ENCODE measurements around the gene ARHGAP42. TPM values are rescaled to one million over a fixed set of nuclear protein-coding genes. Genes with fewer than 3 reads are reported as not detected.

Gene ARHGAP42
- total and polyA plus RNA-seq, 10 of the 15 experiments (the other 5 are each of a cell fraction or from before 2014, with no cell fraction given) = 1.8 to 6.3 (median 3.2) TPM

DNA sequence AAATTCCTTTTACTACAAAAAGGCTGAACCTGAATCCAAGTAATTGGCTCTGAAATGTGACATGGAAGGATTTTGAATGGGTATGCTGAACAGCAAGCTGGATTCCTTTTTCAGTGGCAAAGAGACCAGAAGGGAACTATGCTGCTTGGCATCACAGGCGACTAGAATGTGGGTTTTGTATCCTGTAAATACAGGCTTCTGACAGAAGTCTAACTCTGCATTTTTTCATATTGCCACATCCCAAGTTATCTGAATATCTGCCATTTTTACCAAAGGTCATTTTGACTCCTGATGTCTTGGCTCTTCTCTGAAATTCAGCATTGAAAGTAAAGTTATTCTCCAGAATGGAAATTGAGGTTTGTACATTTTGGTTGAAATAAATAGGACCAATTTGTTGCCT, 145.7 kb downstream of the ARHGAP42 start (continued):
- TF ChIP-seq POU2F2 (IDR thresholded peaks at IDR 0.05; ENCODE audit: borderline replicate concordance, low read depth, low read length) (no peak), SMARCA5 (IDR thresholded peaks at IDR 0.05) (no peak), PAX5 (IDR thresholded peaks at IDR 0.05; ENCODE audit: borderline replicate concordance, low read depth, low read length) (no peak), KDM1A (IDR thresholded peaks at IDR 0.05; ENCODE audit: borderline replicate concordance) (no peak), NR2C2 (IDR thresholded peaks at IDR 0.05; ENCODE audit: borderline replicate concordance, control insufficient read depth, insufficient read length, low read depth) (no peak), NR2C1 (IDR thresholded peaks at IDR 0.05) (no peak), RAD21 (IDR thresholded peaks at IDR 0.05; ENCODE audit: insufficient read depth, low read depth, low read length) (no peak), SIN3A (IDR thresholded peaks at IDR 0.05; ENCODE audit: low read depth, low read length) (no peak), ZNF622 (IDR thresholded peaks at IDR 0.05) (no peak), HDAC6 (IDR thresholded peaks at IDR 0.05; ENCODE audit: unreplicated experiment) (no peak), CBX3 (IDR thresholded peaks at IDR 0.05; ENCODE audit: borderline replicate concordance, low read depth) (no peak), RCOR1 (conservative IDR thresholded peaks at IDR 0.05; ENCODE audit: low read depth, low read length) (no peak), ZBTB40 (IDR thresholded peaks at IDR 0.05; ENCODE audit: borderline replicate concordance) (no peak)

Measured in GM12878 (cell line).